ENCODE data around the gene DNAJB8.

GRCh38 chr3:128503164-128503651, 36.5 kb upstream of the DNAJB8 start:
- TF ChIP-seq POLR2A (IDR thresholded peaks at IDR 0.05) (no peak), CTCF (IDR thresholded peaks at IDR 0.05 in 4 of 5, conservative IDR thresholded peaks at IDR 0.05 in 1 of 5) (no peak)
